ENCODE results near the gene WFS1.
A peak's percentile ranks its signal among the peaks of the same experiment; 100 is the strongest.

Gene WFS1

GRCh38 chr4:6256141-6256540, 13.5 kb upstream of the WFS1 start:
- FAIRE-seq (no peak), DNase-seq (ENCODE audit: extremely low spot score, insufficient read length, low read depth) (no peak)

GRCh38 chr4:6257247-6258025, 12.2 kb upstream of the WFS1 start:
- DNase-seq (ENCODE audit: extremely low spot score, insufficient read length, low read depth) (no peak), FAIRE-seq (no peak)

- FAIRE-seq = no peak
- DNase-seq (ENCODE audit: extremely low spot score, insufficient read length, low read depth) = no peak
Measured at GRCh38 chr4:6258026-6258360, 11.7 kb upstream of the WFS1 start.

- no peak for DNase-seq (ENCODE audit: extremely low spot score, insufficient read length, low read depth)
- no peak for FAIRE-seq
Measured at GRCh38 chr4:6258741-6259140, 10.9 kb upstream of the WFS1 start.

GRCh38 chr4:6259886-6260285, 9.8 kb upstream of the WFS1 start:
- FAIRE-seq (no peak), DNase-seq (ENCODE audit: extremely low spot score, insufficient read length, low read depth) (no peak)

- DNase-seq (ENCODE audit: extremely low spot score, insufficient read length, low read depth) = no peak
- no peak for FAIRE-seq
Measured at GRCh38 chr4:6262176-6262575, 7.5 kb upstream of the WFS1 start.

- no peak for DNase-seq (ENCODE audit: extremely low spot score, insufficient read length, low read depth)
- no peak for FAIRE-seq
Measured at GRCh38 chr4:6262847-6263487, 6.7 kb upstream of the WFS1 start.

- DNase-seq (ENCODE audit: extremely low spot score, insufficient read length, low read depth) = no peak
- FAIRE-seq = no peak
Measured at GRCh38 chr4:6263526-6264224, 6.0 kb upstream of the WFS1 start.

GRCh38 chr4:6264225-6264540, 5.5 kb upstream of the WFS1 start:
- peak; percentile 9 for FAIRE-seq
- no peak for DNase-seq (ENCODE audit: extremely low spot score, insufficient read length, low read depth)

- FAIRE-seq = no peak
- no peak for DNase-seq (ENCODE audit: extremely low spot score, insufficient read length, low read depth)
Measured at GRCh38 chr4:6265546-6265945, 4.1 kb upstream of the WFS1 start.

- no peak for FAIRE-seq
- DNase-seq (ENCODE audit: extremely low spot score, insufficient read length, low read depth) = no peak
Measured at GRCh38 chr4:6267573-6267972, 2.1 kb upstream of the WFS1 start.

- no peak for DNase-seq (ENCODE audit: extremely low spot score, insufficient read length, low read depth)
- no peak for FAIRE-seq
Measured at GRCh38 chr4:6268650-6269615, 717 bp upstream of the WFS1 start.

GRCh38 chr4:6270636-6271121, 1.0 kb downstream of the WFS1 start:
- no peak for FAIRE-seq
- DNase-seq (ENCODE audit: extremely low spot score, insufficient read length, low read depth) = no peak

GRCh38 chr4:6271206-6271605, 1.6 kb downstream of the WFS1 start:
- no peak for DNase-seq (ENCODE audit: extremely low spot score, insufficient read length, low read depth)
- FAIRE-seq = no peak

- DNase-seq (ENCODE audit: extremely low spot score, insufficient read length, low read depth) (no peak), FAIRE-seq (no peak)
Measured at GRCh38 chr4:6271701-6272465, 2.2 kb downstream of the WFS1 start.

- no peak for FAIRE-seq
- DNase-seq (ENCODE audit: extremely low spot score, insufficient read length, low read depth) = no peak
Measured at GRCh38 chr4:6272863-6273660, 3.4 kb downstream of the WFS1 start.

- DNase-seq (ENCODE audit: extremely low spot score, insufficient read length, low read depth) = no peak
- no peak for FAIRE-seq
Measured at GRCh38 chr4:6273661-6273990, 4.0 kb downstream of the WFS1 start.

- no peak for DNase-seq (ENCODE audit: extremely low spot score, insufficient read length, low read depth)
- FAIRE-seq = no peak
Measured at GRCh38 chr4:6275351-6275750, 5.7 kb downstream of the WFS1 start.

Measured in GM18507 (cell line).